OCI-LY7 (cell line): ENCODE data around the gene ANXA3.

Experiments
- EZH2phosphoT487 ChIP-seq: fragments of 200-600 bp; sonication (generic); IDR thresholded peaks from 2 replicates; pipeline ENCODE4 v1.6.1; 2018; ENCODE audit warnings: low read depth, borderline replicate concordance, mild to moderate bottlenecking, mixed run types, antibody characterized with exemption, low read length, moderate library complexity, mixed read lengths
- TF ChIP-seq, protein P1 (sequence below): fragments of 200-600 bp; sonication (generic); conservative IDR thresholded peaks from 2 replicates; pipeline ENCODE4 v1.5.1; 2014; ENCODE audit warnings: mild to moderate bottlenecking, antibody characterized with exemption, low read length, moderate library complexity, mixed read lengths

DNA sequence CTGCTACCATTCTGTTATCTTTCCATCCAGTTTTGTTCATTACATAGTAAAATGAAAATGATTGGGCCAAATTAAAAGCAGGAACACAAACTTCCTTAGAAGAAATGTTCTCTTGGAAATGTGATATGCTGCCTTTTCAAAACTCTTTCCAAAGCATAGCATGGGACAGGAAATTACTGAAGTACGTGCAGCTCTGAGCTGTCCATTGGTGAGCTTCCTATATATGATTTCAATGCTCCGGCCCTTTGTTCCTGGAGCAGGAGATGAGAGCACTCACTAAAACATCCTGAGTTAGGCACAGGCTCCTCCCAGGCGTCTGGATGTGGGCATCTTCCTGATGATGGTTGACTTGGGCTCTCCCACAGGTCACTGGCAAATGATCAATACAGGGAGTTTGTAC lies 33.0 kb upstream of the ANXA3 start:
- TF ChIP-seq, protein P1, sequence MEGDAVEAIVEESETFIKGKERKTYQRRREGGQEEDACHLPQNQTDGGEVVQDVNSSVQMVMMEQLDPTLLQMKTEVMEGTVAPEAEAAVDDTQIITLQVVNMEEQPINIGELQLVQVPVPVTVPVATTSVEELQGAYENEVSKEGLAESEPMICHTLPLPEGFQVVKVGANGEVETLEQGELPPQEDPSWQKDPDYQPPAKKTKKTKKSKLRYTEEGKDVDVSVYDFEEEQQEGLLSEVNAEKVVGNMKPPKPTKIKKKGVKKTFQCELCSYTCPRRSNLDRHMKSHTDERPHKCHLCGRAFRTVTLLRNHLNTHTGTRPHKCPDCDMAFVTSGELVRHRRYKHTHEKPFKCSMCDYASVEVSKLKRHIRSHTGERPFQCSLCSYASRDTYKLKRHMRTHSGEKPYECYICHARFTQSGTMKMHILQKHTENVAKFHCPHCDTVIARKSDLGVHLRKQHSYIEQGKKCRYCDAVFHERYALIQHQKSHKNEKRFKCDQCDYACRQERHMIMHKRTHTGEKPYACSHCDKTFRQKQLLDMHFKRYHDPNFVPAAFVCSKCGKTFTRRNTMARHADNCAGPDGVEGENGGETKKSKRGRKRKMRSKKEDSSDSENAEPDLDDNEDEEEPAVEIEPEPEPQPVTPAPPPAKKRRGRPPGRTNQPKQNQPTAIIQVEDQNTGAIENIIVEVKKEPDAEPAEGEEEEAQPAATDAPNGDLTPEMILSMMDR: no peak
- no peak for TF ChIP-seq EZH2phosphoT487
